HG02610 (cell line): Measurements from ENCODE around the gene SURF4.
"Not testable (repeated sequence)": the region's sequence is repeated elsewhere in the genome, so short reads cannot be mapped to it uniquely, and the experiment has no call there.

Experiments used
- ATAC-seq: cut with Tn5 transposase; IDR thresholded peaks from one replicate; pipeline ENCODE4 v1.9.1; 2021; ENCODE audit warnings: mild to moderate bottlenecking, moderate library complexity; ENCODE audit not compliant: unreplicated experiment

Gene SURF4

DNA sequence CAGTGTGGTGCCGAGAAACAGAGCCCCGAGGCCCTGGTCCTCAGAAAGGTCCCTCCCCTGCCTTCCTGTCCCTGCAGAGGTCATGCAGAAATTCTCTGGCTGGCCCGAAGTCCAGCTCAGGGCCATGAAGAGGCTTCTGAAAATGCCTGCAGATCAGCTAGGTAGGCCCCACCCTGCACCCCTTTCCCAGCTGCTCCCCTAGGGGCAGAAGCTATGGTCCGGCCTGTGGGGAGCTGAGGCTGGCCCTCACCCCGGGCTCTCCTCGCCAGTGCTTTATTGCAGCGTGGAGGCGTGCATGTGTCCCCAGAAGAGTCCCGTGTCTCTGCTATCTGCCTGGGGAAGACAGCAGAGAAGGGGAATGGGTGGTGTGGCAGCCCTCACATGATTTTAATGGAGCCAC, 22.0 kb upstream of the SURF4 start:
- ATAC-seq: no peak

DNA sequence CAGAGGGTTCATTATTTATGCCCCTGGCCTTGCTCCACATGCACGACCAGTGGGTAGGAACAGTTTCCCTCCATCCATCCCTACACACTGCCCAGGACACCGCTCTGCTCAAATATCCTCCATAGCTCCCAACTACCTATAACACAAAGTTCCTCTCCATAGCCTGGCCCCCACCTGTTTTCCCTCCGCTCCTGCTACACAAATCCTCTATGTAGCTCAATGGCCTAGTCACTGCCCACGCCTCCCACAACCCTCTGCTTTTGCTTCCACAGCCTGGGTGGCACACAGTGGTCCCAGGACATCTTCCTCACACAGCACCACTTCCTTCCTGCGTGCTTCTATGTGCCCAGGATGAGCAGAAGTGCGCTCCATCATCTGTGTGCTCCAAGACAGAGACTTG, 21.5 kb upstream of the SURF4 start:
- ATAC-seq: no peak

DNA sequence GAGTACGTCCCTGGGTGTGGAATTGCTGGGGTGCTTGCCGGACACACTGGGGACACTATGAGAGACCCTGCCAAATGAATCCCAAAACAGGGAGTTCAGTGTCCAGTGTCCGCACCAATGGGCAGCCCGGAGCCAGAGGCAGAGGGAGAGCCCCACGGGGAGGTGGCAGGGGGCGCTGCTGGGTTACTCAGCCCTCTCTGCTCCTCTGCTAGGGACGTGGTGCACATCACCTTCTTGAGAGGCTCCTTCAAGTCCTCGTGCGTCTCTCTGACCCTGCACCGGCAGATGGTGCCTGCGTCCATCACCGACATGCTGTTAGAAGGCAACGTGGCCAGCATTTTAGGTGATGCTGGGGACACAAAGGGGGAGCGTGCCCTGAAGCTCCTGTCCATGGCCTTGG, 21.1 kb upstream of the SURF4 start:
- no peak for ATAC-seq

DNA sequence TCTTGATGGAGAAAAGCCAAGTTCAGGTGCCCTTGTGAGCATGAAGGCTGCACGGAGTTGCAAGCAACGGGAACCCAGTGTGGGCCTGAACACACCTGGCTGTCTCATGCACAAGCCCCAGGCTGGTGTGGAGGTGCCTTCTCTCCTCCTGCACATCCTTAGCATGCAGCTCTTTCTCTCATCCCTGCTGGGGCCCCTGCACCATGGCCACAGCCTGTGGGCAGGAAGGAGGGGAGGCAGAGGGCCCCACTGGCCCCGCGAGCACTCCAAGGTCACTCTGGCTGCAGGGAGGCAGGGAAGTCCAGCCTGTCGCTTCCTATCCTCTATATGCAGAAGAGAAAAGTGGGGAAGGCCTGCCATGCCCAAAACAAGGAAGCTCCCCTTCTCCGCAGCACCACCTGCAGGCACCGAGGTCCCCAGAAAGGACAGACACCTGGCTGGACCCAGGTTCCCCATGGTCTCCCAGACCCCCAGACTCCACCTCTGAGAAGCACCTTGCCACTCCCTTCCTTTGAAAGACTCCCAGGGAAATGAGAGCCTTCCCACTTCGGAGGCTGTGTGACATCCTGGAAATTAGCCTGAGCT, 18.9 kb upstream of the SURF4 start:
- no peak for ATAC-seq

DNA sequence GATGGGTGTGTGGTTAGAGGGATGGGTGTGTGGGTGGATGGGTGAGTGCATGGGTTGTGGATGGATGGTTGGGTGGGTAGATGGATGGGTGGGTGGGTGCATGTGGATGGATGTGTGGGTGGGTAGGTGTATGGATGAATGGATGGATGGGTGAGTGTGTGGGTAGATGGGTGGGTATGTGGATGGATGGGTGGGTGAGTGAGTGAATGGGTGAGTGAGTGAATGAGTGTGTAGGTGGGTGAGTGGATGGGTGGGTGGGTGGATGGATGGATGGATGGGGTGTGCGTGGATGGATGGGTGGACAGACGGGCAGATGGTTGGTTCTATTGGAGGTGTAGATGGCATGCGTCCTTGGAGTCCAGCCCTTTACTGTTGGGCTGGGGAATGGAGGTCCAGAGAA, 17.5 kb upstream of the SURF4 start:
- no peak for ATAC-seq

DNA sequence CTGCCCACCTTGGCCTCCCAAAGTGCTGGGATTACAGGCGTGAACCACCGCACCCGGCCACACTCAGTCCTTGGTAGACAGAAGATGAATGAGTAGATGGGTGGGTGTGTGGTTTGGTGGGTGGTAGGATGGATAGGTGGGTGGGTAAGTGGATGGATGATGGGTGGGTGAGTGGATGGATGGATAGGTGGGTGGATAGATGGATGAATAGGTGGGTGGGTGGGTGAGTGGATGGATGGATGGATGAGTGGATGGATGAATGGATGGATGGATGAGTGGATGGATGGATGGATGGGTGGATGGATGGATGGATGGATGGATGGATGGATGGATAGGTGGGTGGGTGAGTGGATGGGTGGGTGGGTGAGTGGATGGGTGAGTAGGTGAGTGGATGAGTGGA, 16.4 kb upstream of the SURF4 start:
- not testable (repeated sequence) for ATAC-seq

DNA sequence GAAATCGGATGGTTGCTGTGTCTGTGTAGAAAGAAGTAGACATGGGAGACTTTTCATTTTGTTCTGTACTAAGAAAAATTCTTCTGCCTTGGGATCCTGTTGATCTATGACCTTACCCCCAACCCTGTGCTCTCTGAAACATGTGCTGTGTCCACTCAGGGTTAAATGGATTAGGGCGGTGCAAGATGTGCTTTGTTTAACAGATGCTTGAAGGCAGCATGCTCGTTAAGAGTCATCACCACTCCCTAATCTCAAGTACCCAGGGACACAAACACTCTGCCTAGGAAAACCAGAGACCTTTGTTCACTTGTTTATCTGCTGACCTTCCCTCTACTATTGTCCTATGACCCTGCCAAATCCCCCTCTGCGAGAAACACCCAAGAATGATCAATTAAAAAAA, 15.6 kb upstream of the SURF4 start:
- ATAC-seq: not testable (repeated sequence)

DNA sequence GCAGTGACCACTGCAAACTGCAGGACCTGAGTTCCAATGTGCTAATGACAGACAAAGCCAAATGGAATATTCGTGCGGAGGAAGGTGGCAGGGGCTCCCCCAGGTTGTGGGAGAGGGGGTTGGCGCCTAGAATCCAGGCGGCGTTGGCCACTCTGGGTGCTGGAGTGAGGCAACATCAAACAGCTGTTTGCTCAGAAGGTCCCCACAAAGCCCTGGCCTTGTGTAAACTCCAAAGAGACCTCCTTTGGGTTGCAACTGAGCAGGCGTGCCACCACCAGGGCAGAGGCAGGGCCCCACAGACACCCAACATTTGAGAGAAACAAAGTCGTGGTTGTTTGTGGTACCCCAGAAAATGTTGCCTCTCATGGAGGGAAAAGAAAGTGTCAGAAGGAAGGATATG, 14.9 kb upstream of the SURF4 start:
- ATAC-seq: no peak

DNA sequence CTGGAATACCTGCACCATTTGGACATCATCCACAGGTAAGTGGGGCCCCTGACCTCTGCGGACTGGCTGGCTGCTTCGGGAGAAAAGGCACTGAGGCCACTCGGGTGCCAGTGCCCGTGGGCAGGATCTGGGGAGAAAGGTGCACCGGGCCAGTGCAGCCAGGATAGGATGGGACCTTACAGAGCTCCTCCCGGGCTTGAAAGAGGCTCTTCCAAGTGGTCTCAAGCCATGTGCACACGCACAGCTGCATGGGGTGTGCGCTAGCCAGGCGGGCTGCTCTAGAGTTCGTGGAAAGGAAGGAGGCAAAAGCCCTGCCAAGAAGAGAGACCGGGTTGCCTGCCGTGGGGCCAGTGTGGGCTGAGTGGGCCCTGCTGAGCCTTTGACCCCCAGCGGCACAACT, 13.7 kb upstream of the SURF4 start:
- ATAC-seq: no peak

DNA sequence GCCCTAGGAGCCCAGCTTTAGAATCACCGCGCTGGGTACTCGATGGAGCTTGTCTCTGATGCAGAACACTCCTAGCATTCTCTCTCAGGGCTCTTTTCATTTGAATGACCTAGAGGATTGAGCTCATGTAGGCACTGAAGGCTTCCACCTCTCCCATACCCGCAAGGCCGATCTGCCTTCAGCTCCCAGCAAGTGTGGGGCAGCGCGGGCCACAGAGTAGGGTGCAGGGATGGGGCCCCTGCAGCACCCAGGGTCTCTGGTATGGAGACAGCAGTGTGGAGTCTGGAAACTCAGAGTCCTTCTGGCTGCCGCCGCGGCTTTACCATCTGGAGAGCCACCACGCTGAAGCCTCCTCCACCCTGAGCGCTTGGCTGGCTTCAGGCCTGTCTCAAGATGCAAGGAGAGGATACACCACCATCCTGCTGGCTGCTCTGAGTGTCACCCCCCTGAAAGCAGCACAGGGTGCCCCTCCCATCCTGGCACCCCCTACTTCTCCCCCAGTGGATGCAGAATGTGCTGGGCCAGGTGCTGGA, 13.2 kb upstream of the SURF4 start:
- no peak for ATAC-seq

DNA sequence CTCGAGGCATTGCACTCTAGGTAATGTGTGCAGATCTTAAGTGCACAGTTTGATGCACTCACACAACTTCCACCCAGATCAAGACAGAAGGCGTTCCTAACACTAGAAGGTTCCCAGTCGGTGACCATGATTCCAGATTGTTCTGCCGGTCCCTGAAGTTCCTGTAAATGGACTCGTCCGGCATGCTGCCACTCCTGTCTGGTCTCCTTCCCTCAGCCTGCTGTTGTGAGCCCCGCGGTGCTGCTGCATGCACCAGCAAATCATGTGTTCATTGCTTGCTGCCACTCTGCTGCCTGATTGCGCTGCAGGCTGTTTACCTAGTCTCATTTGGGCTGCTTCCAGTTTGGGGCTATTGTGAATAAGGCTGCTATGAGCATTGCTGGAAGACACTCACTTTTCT, 11.8 kb upstream of the SURF4 start:
- ATAC-seq: no peak

DNA sequence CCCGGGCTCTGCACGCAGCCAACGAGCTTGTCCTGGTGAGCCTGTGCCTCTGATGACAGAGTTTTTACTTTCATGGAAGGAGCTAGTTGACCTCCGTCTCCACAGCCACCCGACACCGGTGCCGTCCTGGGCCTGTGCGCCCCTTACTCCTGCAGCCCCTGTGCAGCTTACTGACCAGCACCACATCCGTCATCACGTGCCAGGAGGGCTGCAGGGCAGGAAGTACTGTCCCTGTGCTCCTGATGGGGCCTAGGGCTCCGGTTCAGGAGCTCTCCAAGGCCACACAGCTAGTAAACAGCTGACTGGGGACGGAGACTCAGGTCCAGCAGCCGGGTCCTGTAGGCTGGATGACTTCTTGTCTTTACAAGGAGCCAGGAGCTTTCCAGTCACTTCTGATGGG, 10.5 kb upstream of the SURF4 start:
- no peak for ATAC-seq

DNA sequence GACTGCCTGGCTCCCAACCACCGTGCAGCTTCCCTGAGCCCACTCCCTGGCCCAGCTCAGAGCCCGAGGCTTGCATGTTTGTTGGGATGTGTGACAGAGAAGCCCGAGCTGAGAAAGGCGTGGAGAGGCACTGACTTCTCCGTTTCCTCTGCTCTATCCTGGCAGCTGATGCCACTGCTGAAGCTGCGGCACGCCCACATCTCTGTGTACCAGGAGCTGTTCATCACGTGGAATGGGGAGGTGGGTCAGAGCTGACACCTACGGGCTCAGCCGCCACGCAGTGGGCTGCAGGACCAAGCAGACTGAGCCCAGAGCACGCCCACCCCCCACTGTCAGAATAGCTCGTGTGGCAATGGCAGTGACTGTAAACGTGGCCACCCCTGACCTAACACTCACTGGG, 9.6 kb upstream of the SURF4 start:
- ATAC-seq: no peak

DNA sequence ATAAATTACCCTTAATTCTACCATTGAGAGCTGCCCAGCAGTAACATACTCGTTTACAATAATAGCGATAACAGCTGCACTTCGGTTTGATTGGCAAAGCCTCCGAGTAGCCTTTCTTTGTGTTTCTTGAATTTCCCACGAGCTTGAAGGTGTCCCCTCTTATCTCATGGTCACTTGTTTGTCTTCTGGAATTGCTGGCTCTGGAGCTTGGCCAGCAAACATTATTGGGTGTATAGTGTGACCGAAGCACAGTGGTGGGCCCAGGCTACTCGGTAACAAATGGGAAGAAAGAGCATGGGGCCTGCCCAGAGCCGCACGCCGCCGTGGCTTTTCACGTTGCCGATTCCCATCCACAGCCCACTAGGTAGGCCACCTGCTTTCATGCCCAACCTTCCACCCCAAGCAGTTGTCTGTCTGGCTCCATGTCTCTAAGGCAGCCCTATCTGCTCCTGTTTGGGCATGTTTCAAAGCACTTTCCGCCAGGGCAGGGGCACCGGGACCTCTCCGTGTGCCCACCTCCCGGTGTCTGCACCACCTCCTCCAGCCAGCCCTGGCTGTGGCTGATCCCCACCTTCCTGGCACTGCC, 9.0 kb upstream of the SURF4 start:
- ATAC-seq: no peak

DNA sequence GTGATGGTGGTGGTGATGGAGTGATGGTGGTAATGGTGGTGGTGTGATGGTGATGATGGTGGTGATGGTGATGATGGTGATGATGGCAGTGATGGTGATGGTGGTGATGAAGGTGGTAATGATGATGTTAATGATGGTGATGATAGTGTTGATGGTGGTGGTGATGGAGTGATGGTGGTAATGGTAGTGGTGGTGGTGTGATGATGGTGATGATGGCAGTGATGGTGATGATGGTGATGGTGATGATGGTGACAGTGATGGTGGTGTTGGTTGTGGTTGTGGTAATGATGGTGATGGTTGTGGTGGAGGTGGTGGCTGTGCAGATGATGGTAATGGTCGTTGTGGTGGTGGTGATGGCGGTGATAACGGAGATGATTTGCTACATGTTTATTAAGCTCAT, 7.6 kb upstream of the SURF4 start:
- ATAC-seq: no peak

DNA sequence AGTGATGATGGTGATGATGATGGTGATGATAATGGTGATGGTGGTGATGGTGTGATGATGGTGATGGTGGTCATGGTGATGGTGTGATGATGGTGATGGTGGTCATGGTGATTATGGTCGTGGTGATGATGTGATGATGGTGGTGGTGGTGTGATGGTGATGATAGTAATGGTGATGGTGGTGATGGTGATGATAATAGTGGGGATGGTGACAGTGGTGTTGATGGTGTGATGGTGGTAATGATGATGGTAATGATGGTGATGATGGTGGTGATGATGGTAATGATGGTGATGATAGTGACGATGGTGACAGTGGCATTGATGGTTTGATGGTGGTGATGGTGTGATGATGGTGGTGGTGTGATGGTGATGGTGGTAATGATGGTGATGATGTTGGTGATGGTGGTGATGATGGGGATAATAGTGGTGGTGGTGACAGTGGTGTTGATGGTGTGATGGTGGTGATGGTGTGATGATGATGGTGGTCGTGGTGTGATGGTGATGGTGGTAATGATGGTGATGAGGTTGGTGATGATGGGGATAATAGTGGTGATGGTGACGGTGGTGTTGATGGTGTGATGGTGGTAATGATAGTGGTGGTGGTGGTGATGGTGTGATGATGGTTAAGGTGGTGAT, 6.8 kb upstream of the SURF4 start:
- no peak for ATAC-seq

DNA sequence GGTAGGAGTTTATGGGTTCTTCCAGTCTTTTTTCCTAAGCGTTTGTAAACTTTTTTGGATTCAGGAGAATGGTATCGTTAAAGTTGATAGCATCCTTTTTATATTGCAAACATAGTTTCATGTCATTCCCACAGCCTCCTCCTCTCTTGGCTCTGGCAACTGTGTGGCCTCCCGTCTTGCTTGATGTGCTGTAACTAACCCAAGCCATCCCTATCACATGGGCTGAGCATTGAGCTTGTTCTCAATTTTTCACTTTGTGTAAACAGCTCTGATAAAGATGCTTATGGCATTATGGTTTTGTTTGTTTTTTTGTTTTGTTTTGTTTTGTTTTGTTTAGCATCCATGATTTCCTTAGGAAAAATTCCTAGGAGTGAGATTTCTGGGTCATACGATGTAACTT, 4.9 kb upstream of the SURF4 start:
- no peak for ATAC-seq

DNA sequence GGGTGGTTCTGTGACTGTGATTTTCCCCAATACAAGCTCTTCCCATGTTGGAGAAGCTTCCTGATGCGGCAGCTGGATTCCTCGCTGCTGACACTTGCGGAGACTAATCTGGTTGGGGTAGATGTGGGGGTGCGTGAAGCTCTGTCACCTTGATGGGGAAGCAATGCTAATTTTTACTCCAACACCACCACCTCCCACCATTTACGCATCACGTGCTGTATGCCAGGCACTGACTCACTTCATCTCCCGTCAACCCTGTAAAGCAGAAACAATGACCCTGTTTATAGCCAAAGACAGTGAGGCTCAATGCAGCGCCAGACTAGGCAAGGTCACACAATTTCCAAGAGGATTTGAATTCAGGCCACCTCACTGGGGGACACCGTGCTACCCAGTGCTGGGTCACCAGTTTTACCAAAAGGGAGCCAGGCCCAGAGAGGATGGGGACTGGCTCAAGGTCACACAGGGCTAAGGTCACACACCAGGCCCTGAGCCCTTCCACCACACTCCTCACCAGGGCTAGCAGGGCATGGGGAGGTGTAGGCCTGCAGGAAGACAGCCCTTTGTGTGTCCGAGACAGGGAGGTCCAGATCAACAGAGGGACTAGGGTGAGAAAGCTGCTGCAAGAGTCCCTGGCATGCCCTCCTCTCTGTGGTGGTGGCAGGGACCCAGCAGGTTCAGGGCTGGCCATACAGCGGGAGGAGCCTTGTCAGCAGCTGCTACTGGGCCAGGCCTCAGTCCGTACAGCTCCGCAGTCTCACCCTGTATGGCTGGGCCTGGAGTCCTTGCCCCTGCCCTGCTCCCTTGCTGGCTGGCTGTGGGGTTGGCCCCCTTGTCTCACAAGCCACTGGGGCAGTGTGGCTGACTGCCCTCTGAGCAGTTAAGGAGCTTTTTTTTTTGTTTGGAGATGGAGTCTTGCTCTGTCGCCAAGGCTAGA, 3.6 kb upstream of the SURF4 start:
- no peak for ATAC-seq

DNA sequence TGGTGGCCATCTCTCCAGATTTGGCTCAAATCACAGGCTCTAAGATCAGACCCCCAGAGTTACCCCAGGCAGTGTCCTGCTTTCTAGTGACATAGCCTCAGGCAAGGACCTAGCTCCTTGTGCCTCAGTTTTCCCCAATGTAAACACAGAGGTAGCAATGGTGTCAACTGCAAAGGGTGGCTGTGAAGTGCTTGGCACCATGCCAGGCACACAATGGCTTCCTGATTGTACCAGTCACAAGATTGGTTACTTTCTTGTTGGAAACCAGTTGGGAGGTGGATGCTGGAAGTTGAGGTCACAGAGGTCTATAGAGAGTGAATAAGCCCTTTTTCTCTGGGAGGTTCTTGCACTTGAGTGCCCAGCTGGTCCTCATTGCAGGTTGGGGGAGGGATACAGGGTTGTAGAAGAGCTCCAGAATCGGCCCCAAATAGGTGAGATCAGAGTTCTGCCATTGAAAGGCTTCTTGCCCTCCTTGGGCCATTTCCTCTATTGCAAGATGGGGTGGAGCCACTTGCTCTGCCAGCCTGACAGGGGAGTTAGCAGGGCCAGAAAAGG, 2.6 kb upstream of the SURF4 start:
- ATAC-seq: no peak

DNA sequence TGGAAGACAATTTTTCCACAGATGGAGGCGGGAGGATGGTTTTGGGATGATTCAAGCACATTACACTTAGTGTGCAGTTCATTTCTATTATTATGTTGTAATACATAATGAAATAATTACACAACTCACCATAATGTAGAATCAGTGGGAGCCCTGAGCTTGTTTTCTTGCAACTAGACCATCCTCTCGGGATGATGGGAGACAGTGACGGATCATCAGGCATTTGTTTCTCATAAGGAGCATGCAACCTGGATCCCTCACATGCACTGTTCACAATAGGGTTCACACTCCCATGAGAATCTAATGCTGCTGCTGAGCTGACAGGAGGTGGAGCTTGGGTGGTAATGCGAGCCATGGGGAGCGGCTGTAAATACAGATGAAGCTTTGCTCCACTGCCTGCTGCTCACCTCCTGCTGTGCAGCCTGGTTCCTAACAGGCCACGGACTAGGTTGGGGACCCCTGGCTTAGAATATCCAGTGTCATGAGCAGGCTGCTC, 1.9 kb upstream of the SURF4 start:
- ATAC-seq: no peak

DNA sequence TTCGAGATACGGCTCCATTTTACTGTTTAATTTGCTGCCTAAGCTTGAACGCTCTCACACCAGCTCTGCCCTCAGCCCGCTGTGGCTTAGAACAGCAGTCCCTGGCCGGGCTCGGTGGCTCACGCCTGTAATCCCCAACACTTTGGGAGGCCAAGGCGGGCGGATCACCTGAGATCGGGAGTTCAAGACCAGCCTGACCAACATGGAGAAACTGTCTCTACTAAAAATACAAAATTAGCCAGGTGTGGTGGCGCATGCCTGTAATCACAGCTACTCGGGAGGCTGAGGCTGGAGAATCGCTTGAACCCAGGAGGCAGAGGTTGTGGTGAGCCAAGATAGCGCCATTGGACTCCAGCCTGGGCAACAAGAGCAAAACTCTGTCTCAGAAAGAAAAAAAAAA, 1.4 kb upstream of the SURF4 start:
- ATAC-seq: not testable (repeated sequence)
